HG02870 (cell line): ENCODE data around the gene ARL10.

ENCODE experiments used
- ATAC-seq: cut with Tn5 transposase; IDR thresholded peaks from one replicate; pipeline ENCODE4 v1.9.1; 2021; ENCODE audit warnings: mild to moderate bottlenecking, moderate library complexity; ENCODE audit not compliant: unreplicated experiment

Gene ARL10, protein sequence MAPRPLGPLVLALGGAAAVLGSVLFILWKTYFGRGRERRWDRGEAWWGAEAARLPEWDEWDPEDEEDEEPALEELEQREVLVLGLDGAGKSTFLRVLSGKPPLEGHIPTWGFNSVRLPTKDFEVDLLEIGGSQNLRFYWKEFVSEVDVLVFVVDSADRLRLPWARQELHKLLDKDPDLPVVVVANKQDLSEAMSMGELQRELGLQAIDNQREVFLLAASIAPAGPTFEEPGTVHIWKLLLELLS

DNA sequence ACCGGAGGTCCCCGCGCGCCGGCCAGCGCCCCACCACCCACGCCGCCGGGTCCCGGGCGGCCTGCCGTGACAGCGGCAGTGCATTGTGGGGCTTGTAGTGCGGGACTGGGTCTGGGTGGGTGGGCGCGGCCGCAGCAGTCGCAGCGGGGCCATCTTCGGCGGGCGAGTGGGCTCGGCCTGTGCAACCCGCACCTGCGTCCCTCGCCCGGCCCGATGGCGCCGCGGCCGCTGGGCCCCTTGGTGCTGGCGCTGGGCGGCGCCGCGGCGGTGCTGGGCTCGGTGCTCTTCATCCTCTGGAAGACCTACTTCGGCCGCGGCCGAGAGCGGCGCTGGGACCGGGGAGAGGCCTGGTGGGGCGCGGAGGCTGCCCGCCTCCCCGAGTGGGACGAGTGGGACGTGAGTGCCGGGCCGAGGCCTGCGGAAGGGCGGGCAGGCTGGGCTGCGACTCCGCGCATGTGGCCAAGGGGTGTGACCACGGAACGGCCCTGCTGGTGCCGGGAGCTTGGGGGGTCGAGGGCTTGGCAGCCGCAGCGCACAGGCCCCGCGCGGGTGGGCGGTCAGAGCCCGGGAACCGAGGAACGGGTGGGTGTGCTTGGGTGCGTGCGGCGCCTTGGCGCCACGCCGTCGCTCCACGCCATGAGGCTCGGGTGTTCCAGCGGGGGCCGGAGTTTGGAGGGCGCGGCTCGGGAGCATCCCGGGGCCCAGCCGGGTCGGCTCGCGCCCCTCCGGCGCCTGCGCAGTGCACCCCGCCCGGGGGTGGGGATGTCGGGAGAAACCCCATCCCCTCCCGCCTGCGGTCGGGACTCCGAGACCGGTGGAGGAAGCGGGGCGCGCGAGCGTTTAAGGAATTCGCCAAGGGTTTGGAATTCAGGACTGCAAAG, at the start of gene ARL10:
TSS of gene ARL10 (plus strand) at position 137 of the 881 bp plus-strand sequence. CDS start at position 214, 77 bp downstream.
- no peak for ATAC-seq

DNA sequence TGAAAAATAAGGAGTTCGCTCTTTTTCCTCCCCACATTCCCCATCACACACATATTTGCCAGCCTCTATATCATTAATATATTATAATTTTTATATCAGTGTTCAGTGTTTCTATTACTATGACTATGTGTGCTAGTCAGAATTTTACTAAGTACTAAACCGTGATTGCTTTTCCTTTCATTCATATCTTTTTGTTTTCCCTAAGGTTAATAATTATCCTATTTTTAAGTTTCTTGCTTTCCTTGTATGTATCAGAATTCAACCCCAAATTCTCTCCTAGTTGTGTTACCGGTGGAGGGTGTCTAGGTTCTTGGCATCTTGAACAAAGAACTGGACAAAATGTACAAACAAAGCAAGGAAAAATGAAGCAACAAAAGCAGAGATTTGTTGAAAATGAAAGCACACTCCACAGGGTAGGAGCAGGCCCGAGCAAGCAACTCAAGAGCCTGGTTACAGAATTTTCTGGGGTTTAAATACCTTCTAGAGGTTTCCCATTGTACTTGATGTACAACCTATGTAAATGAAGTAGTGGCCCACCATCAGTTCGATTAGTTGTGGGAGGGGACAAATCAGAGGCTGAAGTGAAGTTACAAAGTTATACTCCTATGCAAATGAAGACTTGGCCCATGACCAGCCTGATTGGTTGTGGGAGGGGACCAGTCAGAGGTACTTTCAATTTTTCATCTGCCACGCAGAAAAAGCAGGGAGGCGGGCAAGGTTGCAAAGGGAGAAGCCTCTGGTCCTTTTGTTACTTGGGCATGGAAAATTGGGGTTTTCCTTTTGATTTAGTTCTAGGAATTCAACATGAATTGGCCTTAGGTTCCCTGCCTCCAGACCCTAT, 47.5 kb upstream of the ARL10 start:
- ATAC-seq, result no peak

DNA sequence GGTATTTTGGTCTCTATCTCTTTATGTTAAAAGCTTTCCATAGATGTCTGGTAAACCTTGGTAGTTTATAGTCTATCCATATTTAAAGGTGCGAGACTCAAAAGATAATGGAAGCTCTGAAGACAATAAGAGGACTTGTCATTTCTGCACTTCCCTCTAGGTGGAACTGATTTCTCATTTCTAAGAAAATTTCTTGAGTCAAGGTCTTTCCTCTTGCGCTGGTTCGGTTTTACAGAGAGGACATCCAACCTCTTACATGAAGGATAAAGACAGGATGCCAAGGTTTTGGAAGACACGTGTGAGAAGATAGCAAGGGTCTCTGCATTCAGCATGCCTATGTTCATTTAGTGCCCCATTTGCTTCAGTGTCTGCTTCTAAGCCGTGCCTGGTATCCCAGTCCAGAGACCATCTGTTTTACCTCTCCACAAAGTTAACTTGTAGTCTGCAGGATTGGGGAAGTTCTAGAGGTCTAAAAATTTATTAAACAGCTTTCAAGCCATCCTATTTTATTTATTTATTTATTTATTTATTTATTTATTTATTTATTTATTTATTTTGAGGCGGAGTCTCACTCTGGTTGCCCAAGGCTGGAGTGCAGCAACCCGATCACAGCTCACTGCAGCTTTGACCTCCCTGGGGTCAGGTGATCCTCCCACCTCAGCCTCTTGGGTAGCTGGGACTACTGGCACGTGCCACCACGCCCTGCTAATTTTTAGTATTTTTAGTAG, 45.3 kb upstream of the ARL10 start:
- no peak for ATAC-seq

DNA sequence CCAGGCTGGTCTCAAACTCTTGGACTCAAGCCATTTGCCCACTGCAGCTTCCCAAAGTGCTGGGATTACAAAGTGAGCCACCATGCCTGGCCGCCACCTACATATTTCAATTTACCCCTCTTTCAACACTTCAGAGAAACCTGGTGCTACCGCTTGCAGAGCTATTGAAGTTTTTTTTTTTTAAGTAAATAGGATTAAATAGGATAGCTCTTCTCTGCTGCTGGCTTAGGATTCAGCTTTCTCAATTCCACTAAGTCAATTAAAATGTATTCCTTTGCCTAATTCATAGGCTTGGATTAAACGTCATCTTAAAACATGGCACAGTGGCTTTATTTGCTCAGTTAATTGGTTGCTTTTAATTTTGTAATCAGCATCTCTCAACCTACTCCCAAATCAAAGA, 44.7 kb upstream of the ARL10 start:
- ATAC-seq, result no peak

DNA sequence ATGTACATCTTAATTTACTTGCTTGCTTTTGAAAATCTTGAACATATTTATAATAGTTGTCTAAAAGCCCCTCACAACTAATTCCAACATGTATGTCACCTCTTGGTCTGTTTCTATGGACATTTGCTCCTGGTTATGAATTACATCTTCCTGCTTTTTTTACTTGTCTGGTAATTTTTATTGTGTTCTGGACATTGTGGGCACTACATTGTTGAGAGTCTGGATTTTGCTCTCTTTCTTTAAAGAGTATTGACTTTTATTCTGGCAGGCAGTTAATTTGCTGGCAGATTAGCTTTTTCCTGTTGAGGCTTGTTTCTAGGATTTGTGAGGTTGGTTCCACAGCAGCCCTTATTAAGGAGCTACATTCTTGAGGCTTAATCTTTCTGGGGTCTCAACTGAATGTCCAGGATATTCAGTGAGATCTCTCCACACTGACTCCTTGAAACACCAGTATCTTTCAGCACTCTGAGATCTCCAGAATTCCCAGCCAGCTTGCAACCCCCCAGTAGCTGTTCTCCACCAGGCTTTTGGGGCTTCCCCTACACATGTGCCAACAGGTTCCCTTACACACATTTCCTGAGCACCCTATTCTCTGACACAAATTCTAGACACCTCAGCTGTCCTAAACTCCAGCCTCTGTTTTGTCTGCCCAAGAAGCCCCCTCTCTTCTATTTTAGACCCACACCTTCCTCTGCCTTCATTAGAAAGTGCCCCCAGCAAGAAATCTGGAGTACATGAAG, 31.1 kb upstream of the ARL10 start:
- ATAC-seq, result no peak

DNA sequence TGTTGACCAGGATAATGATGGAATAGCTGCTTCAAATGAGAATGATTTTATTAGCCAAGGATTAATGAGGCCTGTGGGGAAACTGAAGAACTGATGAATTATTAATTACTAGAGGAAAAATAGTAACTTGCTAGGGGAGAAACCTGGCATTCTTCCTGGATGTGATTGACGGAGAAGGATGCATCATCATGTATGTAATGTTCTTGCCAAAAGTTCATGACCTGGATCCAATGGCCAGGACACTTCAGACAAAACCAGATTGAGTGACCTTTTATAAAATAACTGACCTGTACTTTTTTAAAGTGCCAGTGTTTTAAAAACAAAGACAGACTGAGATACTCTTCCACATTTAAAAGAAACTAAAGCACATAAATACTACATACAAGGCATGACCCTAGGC, 27.4 kb upstream of the ARL10 start:
- no peak for ATAC-seq

DNA sequence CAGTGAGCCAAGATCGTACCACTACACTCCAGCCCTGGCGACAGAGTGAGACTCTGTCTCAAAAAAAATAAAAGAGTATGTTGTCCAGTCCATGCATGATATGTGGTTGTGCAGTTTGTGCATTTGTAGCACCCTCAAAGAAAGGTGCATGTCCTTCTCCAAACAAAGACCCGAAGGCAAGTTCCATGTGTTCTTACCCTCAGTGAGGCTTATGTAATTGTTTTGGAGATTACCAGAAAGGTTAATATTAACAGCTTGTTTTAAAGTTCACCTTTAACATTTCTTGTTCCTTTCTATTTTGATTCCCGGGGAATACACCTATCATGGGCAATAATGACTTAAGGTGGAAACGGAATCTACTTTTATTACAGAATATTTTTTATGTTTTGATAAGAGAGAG, 26.0 kb upstream of the ARL10 start:
- no peak for ATAC-seq

DNA sequence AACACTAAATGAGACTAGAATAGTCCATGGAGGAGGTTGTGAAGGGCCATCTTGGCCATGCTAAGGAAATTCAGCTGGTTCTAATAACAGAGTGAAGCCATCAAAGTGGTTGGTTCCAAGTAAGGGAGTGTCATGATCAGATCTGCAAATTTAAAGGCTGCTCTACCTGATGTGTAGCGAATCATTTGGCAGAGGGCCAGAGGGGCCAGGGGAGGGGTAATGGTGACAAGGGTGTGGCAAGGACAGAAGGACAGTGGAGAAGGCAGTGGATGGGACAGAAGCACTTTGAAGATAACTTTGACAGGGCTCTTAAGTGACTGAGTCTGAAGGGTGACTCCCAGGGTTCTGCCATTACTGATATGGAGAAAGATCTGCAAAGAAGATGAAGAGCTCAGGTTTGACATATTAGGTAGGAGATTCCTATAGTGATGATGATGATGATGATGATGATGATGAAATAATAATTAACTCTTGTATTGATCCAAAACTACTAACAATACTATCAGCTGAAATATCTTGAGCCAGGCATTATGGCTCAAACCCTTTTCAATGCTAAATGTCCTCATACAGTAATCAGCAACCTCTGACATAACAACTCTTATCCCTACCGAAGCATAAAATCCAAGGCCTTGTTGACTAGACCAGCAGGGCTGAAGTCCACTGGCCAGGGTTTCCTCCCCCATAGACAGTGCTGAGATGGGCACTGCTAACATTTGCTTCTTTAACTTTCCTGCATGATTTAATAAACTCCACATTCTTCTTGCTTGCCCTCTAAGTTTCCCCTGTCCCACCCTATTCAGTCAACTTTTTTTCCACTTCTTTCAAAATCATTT, 23.7 kb upstream of the ARL10 start:
- no peak for ATAC-seq

DNA sequence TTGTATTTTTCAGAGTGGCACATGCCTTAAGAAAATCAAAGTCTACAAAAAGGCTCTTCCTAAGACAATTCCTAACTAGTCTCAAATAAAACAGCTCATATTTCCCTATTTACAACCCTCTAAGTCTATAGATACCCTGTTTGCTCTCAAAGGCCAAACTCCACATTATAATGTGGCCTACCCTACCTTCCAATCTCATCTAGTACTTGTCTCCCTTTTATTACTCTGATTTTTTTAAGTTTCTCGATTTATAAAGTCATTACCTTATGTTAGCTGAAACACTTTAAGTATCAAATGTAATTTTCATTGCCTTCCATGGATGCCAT, 23.2 kb upstream of the ARL10 start:
- no peak for ATAC-seq

DNA sequence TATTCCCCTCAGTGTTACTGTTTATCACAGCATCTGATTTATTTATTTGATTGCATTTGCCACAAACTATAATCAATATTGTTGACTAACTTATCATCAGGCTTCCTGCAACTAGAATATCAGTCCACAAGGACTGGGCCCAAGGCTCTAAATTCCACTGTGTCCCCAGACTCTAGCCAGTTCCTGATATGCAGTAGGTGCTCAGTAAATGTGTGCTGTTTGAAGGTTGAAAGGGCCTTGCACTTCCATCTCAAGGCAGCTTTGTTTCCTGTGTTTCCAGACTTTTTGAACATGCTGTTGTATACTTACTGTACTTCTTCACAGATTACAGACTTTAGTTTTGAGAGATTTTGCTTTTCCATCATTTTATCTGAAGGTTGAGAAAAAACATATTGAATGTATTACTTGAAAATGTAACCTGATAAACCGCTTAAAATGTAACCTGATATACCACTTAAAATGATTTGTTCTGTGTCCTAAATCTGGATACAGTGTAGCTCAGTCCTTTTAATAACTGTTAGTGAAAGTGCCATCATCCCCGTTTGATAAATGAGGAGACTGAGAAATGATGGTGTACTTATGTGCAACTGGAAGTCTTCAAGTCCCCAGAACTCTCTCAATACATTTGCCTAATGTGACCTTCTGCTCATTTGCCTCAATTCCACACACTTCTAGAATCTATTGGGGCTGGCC, 22.4 kb upstream of the ARL10 start:
- ATAC-seq, result no peak

DNA sequence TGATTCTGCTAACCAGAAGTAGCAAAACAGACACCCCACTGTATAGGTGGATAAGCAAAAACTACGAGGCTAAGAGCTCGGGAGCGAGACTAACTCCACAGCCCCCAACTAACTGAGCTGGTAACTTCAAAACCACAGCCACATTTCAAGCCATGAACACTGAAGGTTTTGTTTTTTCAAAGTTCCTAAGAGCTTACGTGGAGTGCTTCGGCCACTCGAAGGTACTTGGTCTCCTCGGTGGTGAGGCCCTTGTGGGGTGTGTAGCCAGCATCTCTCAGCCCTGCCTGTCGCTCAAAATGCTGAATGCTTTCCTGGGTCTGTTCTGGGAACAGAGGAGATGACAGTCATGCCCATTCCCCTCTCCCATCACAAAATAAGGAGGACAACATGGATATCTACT, 14.9 kb upstream of the ARL10 start:
- no peak for ATAC-seq

DNA sequence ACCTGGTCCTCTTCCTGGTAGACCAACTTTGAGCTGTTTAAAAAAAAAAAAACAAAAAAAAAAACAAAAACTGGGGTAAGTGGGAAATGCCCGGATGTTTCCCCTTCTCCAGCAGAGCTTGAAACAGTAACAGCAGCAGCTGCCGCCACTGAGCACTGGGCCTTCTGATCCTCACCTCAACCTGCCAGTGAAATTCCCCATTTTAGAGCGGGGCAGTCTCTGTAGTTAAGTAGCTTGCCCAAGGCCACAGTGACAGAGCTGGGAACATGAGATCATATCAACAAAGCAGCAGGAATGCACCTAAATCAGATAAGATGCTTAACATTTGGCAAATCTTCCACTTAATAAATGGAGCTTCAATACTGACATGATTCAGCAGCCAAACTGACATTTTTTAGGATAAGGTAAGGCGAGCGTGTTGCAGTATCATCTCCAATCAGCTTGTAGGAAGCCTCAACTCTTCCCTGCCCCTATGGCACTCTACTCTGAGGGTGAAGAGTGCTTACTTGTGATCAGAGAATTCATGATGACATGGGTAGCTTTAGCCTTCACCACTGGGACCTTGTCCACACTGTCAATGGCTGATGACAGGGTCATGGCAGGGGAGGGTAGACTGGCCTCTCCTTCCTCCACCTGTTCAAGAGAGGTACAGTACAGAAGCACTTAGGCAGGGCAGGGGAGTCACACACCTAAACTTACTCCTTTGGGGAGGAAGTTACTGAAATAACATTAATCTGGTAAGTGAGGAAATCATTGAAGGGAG, 13.0 kb upstream of the ARL10 start:
- ATAC-seq, result no peak

DNA sequence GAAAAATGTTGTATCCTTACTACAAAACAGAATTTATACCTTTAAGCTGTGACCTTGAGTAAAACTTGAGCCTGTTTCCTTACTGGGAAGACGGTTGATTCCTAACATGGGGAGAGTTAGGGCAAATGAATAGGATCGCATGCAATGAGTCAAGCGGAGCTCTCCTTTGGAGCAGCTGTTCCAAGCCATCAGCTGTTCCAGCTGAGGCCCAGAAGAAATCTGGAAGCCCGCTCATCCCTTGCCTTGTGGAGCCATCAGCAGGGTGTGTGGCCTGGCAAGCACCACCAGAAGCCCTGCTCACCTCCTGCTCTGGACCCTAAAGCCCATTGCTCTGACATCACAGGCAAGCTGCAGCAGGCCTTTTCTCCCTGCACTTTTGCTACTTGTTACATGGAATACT, 11.8 kb upstream of the ARL10 start:
- ATAC-seq, result no peak

DNA sequence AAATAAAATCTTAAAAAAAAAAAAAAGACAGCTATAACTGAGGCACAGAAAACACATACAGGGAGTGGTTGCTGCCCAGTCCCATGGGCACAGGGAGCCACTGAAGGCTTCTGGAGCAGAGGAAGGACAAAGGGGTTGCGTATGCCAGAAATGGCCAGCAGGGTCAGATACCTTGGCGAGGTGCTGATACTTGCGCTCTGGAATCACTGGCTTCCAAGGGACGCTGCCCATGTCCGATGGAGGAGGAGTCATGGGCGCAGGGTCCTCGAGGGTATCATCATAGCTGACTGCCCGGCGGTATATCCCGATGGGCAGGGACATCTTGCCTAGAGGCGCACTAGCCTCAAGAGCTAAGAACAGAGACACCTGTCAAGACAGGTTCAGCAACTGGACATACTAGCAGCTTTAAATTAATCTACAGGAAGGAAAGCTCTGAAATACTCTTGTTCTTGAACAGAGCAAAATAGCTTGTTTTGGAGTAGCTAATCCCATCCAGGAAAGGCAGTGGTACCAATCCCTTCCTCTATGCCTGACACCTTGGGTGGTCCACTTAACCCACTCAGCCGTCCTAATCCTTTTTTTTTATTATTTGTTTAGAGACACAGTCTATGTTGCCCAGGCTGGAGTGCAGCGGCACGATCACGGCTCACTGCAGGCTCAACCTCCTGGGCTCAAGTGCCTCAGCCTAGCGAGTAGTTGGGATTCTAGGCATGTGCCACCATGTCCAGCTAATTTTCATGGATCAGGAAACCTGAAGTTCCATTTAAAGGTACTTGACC, 9.7 kb upstream of the ARL10 start:
- ATAC-seq, result no peak

DNA sequence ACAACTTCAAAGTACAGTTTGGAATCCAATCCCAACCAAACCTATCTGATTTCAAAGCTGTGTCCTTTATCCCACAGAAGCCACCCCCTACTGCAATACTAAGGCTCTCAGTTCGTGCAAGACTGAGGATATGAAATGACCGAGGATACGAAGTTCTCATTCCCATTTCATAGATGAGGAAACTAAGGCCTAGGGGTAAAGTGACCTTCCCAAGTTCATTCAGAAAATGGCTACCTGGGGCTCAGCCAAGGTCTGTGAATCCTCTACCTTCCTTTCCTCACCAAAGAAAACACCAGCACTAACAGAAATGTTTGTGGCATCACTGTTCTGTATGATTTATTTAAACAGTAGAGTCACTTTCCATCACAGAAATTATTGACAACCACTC, 9.1 kb upstream of the ARL10 start:
- ATAC-seq, result no peak

DNA sequence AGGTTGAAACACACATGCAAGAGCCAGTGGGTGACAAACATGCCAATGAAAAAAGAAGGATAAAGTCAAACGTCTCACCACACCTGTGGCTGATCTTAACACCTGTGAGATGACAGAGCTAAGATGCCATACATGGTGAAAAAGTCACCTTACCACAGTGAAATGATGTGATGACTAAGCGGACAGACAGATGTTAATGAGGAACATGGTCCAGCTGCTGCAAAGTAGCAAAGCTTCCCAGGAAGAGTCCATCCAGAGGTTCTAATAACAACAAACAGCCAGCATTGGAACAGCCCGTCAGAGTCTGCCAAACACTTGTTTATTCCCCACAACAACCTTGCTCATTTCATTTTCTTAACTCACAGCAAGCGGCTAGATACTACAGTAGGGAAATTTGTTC, 5.6 kb upstream of the ARL10 start:
- ATAC-seq, result no peak

DNA sequence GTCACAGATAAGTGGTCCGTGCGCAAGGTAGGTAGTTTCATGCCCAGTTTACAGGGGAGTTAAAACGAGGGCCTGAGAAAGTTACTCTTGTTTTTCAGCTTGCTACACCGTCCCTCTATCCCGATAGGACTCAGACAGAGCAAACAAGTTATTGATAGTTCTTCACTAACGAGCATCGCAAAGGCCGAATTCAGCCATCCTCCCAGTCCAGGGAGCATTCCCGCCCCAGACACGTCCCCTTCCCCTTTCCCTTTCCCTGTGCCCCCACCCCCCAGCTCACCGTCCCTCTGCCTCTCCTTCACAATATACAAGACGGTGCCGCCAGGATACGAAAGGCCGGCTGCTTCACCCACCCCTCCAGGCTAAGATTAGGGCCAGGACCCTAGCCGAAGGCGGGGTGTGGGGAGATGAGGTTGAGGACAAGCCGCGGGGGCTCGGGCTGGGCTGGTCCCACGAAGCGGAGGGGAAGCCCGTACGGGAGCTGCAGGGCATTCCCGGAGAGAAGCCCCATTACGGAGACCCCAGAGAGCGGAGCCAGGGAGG, 4.3 kb upstream of the ARL10 start:
- ATAC-seq, result peak; percentile 5
